ENCODE data around the gene LRRC75B.
"Not testable (repeated sequence)": the region's sequence is repeated elsewhere in the genome, so short reads cannot be mapped to it uniquely, and the experiment has no call there.

Gene LRRC75B

GRCh38 chr22:24602105-24602749 is 9.4 kb upstream of the LRRC75B start:
- not testable (repeated sequence) for DNase-seq

- DNase-seq: peak; percentile 44
Measured at GRCh38 chr22:24601217-24602104, 8.6 kb upstream of the LRRC75B start.

DNA sequence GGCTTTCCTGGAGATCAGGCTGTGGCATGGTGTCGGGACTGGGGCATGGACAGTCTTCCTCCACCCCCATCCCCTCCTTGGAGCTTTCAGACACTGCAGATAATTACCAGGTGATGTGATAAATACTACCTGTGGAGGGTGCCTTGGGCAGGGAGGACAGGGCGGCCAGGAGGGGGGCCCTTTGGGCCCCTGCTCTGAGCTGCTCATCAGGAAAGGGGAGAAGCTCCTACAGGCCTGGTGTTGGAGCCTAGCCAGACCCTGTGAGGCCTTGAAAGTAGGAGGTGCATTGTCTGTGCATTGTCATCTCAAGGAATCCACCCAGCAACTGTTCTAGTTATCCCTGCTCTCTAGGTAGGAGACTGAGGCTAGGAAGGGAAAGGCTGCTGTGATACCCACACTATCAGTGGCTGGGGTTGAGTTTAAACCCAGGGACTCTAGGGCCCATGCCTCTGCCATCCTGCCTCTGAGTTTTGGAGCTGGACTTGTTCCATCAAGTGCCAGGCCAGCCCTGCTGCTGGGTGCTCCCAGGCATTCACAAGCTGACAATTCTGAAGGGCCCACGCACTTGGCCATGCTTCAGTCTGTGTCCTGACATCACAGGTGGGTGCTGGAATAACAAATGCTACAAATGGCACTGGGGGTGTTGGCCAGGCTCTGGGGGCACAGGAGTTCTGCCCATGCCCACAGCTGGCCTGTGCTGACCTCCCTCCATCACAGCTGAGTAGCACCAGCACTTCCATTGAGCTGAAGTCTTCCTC is 7.3 kb upstream of the LRRC75B start:
- not testable (repeated sequence) for DNase-seq

DNA sequence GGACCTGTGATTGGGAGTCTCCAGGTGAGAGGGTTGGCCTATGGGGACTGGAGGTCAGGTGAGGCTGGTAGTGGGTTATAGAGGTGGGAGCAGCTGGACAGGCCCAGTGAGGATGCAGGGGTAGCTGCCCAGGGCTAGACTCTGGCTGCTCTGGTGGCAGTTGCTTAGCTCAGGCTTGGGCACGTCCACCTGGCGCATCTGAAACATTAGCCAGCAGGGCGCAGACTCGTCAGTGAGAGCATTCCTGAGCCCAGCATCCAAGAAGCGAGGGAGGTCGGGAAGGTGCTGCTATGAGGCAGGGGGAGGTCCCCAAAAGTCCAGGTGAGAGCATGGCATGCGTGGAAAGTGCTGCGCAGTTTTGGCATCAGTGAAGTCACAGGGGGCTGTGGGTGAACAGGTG is 6.6 kb upstream of the LRRC75B start:
- DNase-seq: no peak

GRCh38 chr22:24597076-24597475 is 4.2 kb upstream of the LRRC75B start:
- not testable (repeated sequence) for DNase-seq

DNA sequence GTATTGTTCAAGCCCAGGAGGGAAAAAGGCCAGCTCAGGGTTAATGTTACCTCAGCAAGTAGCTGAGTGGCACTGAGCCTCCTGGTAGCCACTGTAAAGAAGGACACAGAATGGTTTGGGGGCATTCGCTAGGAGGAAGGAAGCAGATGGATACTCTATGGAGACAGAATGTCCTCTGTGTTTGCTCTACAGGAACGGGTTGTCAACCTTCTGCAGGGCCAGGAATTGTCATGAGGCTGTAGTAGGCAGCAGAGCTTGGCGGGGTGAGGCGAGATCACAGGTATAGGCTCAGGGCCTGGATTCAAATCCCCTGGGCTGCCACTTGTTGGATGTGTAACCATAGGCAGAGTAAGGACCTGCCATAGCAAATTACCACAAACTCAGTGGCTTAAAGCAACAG is 3.0 kb upstream of the LRRC75B start:
- no peak for DNase-seq

DNA sequence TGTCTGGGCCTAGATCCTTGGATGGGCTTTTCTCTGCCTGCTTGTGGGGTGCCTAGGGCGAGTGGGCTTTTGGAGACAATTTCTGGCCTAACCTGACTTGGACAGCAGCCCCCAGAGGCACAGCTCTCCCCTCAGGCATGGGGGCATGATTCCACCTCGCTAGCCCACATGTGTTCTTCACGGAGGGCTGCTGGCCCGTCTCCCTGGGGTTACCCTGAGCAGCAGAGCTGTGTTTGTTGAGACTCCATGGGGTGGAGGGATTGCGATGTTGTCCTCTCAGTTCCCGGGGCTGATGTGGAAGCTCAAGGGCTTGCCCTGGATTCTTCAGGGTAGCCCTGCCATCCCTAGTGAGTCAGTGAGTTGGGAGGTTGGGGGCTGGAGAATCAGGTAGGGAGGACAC is 2.4 kb upstream of the LRRC75B start:
- DNase-seq: no peak

DNA sequence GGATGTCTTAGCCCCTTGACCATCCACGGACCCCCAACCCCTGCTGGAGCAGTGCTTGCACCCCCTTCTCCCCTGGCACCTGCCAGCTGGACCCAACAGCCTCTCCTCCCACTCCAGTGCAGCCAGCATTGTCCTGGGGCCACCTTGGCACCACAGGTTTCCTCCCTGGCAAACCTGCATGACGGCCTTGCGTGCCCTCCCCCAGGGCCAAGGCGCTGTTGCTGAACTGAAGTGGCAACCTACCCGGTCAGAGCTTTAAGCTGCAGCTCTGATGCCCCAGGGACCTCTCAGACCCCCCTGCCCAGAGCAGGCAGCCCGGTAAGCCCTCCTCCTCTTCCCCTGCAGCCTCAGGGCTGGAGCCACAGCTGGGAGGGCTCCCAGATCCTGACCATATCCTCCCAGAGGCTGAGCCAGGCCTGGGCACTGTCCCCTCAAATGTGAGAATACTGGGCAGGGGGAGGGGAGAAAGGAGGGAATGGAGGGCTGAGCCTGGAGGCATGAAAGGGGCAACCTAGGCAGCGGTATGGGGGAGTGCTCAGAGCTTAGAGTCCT is 1.8 kb upstream of the LRRC75B start:
- DNase-seq: no peak

GRCh38 chr22:24593836-24594568 is 1.1 kb upstream of the LRRC75B start:
- DNase-seq: no peak

- DNase-seq: not testable (repeated sequence)
Measured at GRCh38 chr22:24593559-24593835, 624 bp upstream of the LRRC75B start.

GRCh38 chr22:24592058-24592850 is 619 bp downstream of the LRRC75B start:
- DNase-seq: no peak

DNA sequence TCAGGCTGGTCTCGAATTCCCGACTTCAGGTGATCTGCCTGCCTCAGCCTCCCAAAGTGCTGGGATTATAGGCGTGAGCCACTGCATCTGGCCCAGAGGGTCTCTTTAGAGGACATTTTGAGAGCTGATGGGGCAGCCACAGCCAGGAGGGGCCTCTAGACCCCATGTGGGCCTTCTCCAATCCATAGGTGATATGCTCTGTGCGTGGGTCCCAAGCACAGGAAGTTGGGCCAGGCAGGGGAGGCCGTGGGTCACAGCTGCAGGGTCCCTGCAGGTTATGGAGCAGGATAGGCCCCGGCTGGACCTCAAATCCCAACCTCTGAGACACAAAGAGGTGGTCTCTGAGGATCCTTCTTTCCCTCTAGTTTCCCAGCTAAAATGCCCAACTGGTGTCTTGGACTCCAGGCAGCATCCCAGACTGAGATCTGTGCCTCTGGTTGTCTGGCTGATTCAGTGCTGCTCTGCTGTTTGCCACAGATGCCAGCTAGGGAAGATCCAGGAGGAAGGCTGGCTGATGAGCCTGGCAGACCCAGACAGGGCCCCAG is 1.5 kb downstream of the LRRC75B start:
- DNase-seq: no peak

- no peak for DNase-seq
Measured at GRCh38 chr22:24590596-24591173, 2.2 kb downstream of the LRRC75B start.

- no peak for DNase-seq
Measured at GRCh38 chr22:24589518-24590030, 3.3 kb downstream of the LRRC75B start.

- DNase-seq: no peak
Measured at GRCh38 chr22:24588757-24589481, 4.0 kb downstream of the LRRC75B start.

GRCh38 chr22:24588381-24588756 is 4.5 kb downstream of the LRRC75B start:
- DNase-seq: no peak

GRCh38 chr22:24587948-24588347 is 4.9 kb downstream of the LRRC75B start:
- DNase-seq: no peak

DNA sequence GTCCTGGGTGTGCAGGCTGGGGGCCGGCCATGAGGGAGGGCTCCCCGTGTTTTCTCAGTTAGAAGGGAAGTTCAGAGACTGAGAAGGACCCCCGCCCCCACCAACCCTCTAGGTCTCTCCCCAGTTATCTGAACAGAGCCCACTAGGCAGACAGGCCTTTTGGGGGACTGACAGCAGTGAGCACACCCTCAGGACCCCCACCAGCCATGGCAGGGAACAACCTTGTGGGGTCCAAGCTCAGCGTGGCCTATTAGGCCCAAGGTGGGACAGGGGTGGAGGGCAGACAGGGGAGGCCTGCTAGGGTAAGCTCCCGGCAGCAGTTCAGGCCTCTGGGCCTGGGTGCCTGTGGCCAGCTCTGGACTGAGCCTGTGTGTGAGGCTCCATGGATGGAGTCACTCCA is 5.6 kb downstream of the LRRC75B start:
- no peak for DNase-seq

GRCh38 chr22:24585927-24586546 is 6.8 kb downstream of the LRRC75B start:
- DNase-seq: no peak

DNA sequence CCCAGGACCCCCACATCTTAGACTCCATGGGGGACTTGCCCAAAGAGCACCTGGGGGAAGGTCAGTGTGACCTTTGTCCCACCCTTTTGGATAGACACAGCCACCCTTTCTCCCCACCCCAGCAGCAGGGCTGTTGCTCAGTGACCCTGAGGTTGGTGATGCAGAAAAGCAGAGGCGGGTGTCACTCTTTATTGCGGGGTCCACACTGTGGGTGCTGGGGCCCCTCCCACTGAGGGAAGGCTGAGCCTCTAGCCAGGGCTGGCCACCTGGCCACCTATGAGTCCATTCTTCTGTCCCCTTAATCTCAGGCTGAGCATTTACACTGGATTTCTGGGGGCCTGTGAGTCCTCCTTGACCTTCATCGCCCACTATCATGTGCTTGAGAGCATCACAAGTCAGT is 7.4 kb downstream of the LRRC75B start:
- DNase-seq: no peak

Measured in activated CD4-positive, alpha-beta T cell treated with anti-CD3 and anti-CD28 coated beads, Interleukin-2, amount 50 U/mL, for 16 hours (primary cell).